Natural killer cell (primary cell): ENCODE data around the gene HBQ1. TPM values are rescaled to one million over a fixed set of nuclear protein-coding genes. Genes with fewer than 3 reads are reported as not detected.
"Not testable (repeated sequence)": the region's sequence is repeated elsewhere in the genome, so short reads cannot be mapped to it uniquely, and the experiment has no call there.

ENCODE experiments used
- ATAC-seq, 3 donors: fragments of 150-1000 bp in 2 of 3; fragments of 200-7000 bp in 1 of 3; cut with Tn5 transposase; 1 replicate in 1 of 3; 2 replicates in 2 of 3; pipeline ENCODE4 v1.10.0; 2021; ENCODE audit warnings: mild to moderate bottlenecking in 2 of 3, moderate library complexity in 2 of 3
- DNase-seq, 2 donors: peaks; one replicate each; pipeline versions ENCODE4 v3.0.0 to v3.0.0-alpha.2; 2013 to 2021; ENCODE audit warnings: mixed read lengths in 1 of 2
- H3K27ac ChIP-seq: one replicate; pipeline ENCODE4 v1.5.1; 2013; ENCODE audit warnings: mild to moderate bottlenecking, low read length
- H3K27me3 ChIP-seq: one replicate; pipeline ENCODE4 v1.6.1; 2013; ENCODE audit warnings: low read length; ENCODE audit not compliant: control insufficient read depth, insufficient read depth
- H3K36me3 ChIP-seq: one replicate; pipeline ENCODE4 v1.6.1; 2013; ENCODE audit warnings: low read length; ENCODE audit not compliant: control insufficient read depth, insufficient read depth
- H3K4me1 ChIP-seq: one replicate; pipeline ENCODE4 v1.6.1; 2013; ENCODE audit warnings: low read length; ENCODE audit not compliant: control insufficient read depth, insufficient read depth
- H3K4me3 ChIP-seq: one replicate; pipeline ENCODE4 v1.5.1; 2013; ENCODE audit warnings: low read length
- H3K9me3 ChIP-seq: one replicate; pipeline ENCODE4 v1.6.1; 2013; ENCODE audit warnings: low read length; ENCODE audit not compliant: control insufficient read depth, insufficient read depth
- H3K27ac Mint-ChIP-seq, 2 donors: one replicate each; pipeline ENCODE4 v1.8.0; 2022; ENCODE audit warnings: mild to moderate bottlenecking in 2 of 2, mixed read lengths in 2 of 2, moderate library complexity in 1 of 2
- H3K27me3 Mint-ChIP-seq, 2 donors: one replicate each; pipeline ENCODE4 v1.8.0; 2022; ENCODE audit warnings: low read depth in 2 of 2, mixed read lengths in 2 of 2
- H3K36me3 Mint-ChIP-seq: one replicate; pipeline ENCODE4 v1.8.0; 2022; ENCODE audit warnings: mixed read lengths
- H3K4me1 Mint-ChIP-seq, 2 donors: one replicate each; pipeline ENCODE4 v1.8.0; 2022; ENCODE audit warnings: mixed read lengths in 2 of 2
- H3K4me3 Mint-ChIP-seq: one replicate; pipeline ENCODE4 v1.8.0; 2022; ENCODE audit warnings: mild to moderate bottlenecking, moderate library complexity, mixed read lengths
- H3K9me3 Mint-ChIP-seq, 2 donors: one replicate each; pipeline ENCODE4 v1.8.0; 2022; ENCODE audit warnings: mixed read lengths in 2 of 2
- CTCF ChIP-seq: fragments of 200-600 bp; IDR thresholded peaks from one replicate; pipeline ENCODE4 v1.8.0; 2022; ENCODE audit warnings: antibody characterized with exemption
- WGBS: methylation state at CpG from one replicate; pipeline ENCODE4 v1.1.7; 2013; ENCODE audit warnings: missing lambda C conversion rate; ENCODE audit not compliant: insufficient coverage; 5-methylcytosine and 5-hydroxymethylcytosine counted together
- intact Hi-C: fragments of 100-400 bp; cut with micrococcal nuclease; formaldehyde crosslinking; loops from one replicate; pipeline ENCODE4 v1.14.2; 2022
- total RNA-seq, 4 donors: library from RNA; stranded (reverse); fragments of 120-200 nt in 1 of 4; gene quantifications; one replicate each; pipeline versions ENCODE4 v1.2.3 to v1.2.4, GENCODE V29; 2013 to 2022

HBQ1 gene
- total RNA-seq, 3 donors from 2014 or later (not counting 1 experiment from before 2014, with no cell fraction given): 1.0 to 2.0 TPM; not detected in 1

GRCh38 chr16:175011-175949 is 5.0 kb upstream of the HBQ1 start:
- WGBS: 11% methylated on average over 4 of the region's 8 CpGs
- ATAC-seq (no peak), DNase-seq (peak in 1 of 2 donors; percentile 24)
- Histone ChIP-seq H3K4me3 (no peak overlapping the region), H3K4me1 (peaks cover 10% of the 10 kb centered on the region), H3K36me3 (no peaks in the 10 kb centered on the region), H3K27me3 (peaks cover 32% of the 10 kb centered on the region), H3K9me3 (no peaks in the 10 kb centered on the region), H3K27ac (no peak overlapping the region)
- TF ChIP-seq CTCF: no peak
- H3K9me3 Mint-ChIP-seq: no peaks in the 10 kb centered on the region
- peaks cover 29 to 40% of the 10 kb centered on the region in 2 donors for H3K27me3 Mint-ChIP-seq
- no peak overlapping the region for H3K27ac Mint-ChIP-seq
- peak overlapping the region; percentile 31 for H3K4me3 Mint-ChIP-seq
- peaks cover 0 to 10% of the 10 kb centered on the region in 2 donors for H3K4me1 Mint-ChIP-seq
- H3K36me3 Mint-ChIP-seq: no peaks in the 10 kb centered on the region
- intact Hi-C loops: no loop called here

- H3K9me3 Mint-ChIP-seq, intact Hi-C loops, DNase-seq, H3K36me3 ChIP-seq, H3K4me3 Mint-ChIP-seq, H3K4me1 Mint-ChIP-seq, H3K4me3 ChIP-seq, H3K27ac Mint-ChIP-seq, H3K27ac ChIP-seq, H3K36me3 Mint-ChIP-seq, H3K9me3 ChIP-seq, ATAC-seq: not testable (repeated sequence)
- H3K4me1 ChIP-seq: peaks cover 17% of the 10 kb centered on the region
- H3K27me3 ChIP-seq: peaks cover 32% of the 10 kb centered on the region
- peaks cover 23 to 35% of the 10 kb centered on the region in 2 donors for H3K27me3 Mint-ChIP-seq
- 4% methylated on average over 12 of the region's 39 CpGs for WGBS
Measured at GRCh38 chr16:176006-176405, 4.3 kb upstream of the HBQ1 start.

GRCh38 chr16:176477-177382 is 3.5 kb upstream of the HBQ1 start, which contains the start of gene HBA1:
Gene HBA1 (plus strand): TSS chr16:176680. CDS start chr16:176717, 37 bp downstream.
- H3K27ac ChIP-seq, H3K36me3 ChIP-seq, H3K9me3 ChIP-seq, H3K4me3 ChIP-seq, H3K36me3 Mint-ChIP-seq, H3K4me1 Mint-ChIP-seq, DNase-seq, H3K27ac Mint-ChIP-seq, intact Hi-C loops, H3K9me3 Mint-ChIP-seq: not testable (repeated sequence)
- peak; percentile 30 to 44 (median 36) for ATAC-seq
- Mint-ChIP-seq H3K27me3 (peaks cover 22 to 34% of the 10 kb centered on the region in 2 donors), H3K4me3 (peak within 1 kb of the TSS; percentile 21)
- Histone ChIP-seq H3K4me1 (peaks cover 23% of the 10 kb centered on the region), H3K27me3 (peaks cover 32% of the 10 kb centered on the region)
- WGBS: 6% methylated on average over 39 of the region's 88 CpGs

GRCh38 chr16:177394-177822 is 2.9 kb upstream of the HBQ1 start:
- Mint-ChIP-seq H3K4me1 (peaks cover 0 to 10% of the 10 kb centered on the region in 2 donors), H3K9me3 (no peaks in the 10 kb centered on the region), H3K36me3 (no peaks in the 10 kb centered on the region), H3K27ac (no peak overlapping the region), H3K4me3 (peak overlapping the region; percentile 21), H3K27me3 (peaks cover 22 to 31% of the 10 kb centered on the region in 2 donors)
- Histone ChIP-seq H3K27me3 (peaks cover 32% of the 10 kb centered on the region), H3K27ac (no peak overlapping the region), H3K4me1 (peaks cover 25% of the 10 kb centered on the region), H3K9me3 (no peaks in the 10 kb centered on the region), H3K4me3 (no peak overlapping the region), H3K36me3 (no peaks in the 10 kb centered on the region)
- TF ChIP-seq CTCF: no peak
- ATAC-seq (no peak), DNase-seq (no peak)
- intact Hi-C loops: no loop called here
- WGBS: 17% methylated on average over 11 of the region's 13 CpGs
